Eye (tissue), 1 donor: ENCODE measurements around the gene ANKFN1.
A peak's percentile ranks its signal among the peaks of the same experiment; 100 is the strongest.

Source experiments
- DNase-seq: peaks from one replicate; pipeline ENCODE4 v3.0.0-alpha.2; 2015

ANKFN1 gene

GRCh38 chr17:56445692-56446411, 292.6 kb downstream of the ANKFN1 start:
- no peak for DNase-seq

- DNase-seq: no peak
Measured at GRCh38 chr17:56447171-56447570, 293.9 kb downstream of the ANKFN1 start.

- no peak for DNase-seq
Measured at GRCh38 chr17:56448371-56448770, 295.1 kb downstream of the ANKFN1 start.

GRCh38 chr17:56449176-56449575, 295.9 kb downstream of the ANKFN1 start:
- peak; percentile 8 for DNase-seq

GRCh38 chr17:56451629-56452028, 298.4 kb downstream of the ANKFN1 start:
- DNase-seq: no peak

- no peak for DNase-seq
Measured at GRCh38 chr17:56452461-56452860, 299.2 kb downstream of the ANKFN1 start.

- DNase-seq: no peak
Measured at GRCh38 chr17:56457501-56457900, 304.2 kb downstream of the ANKFN1 start.

- DNase-seq: no peak
Measured at GRCh38 chr17:56465886-56466285, 312.6 kb downstream of the ANKFN1 start.

GRCh38 chr17:56468840-56469239, 315.6 kb downstream of the ANKFN1 start:
- no peak for DNase-seq

- no peak for DNase-seq
Measured at GRCh38 chr17:56471696-56472095, 318.4 kb downstream of the ANKFN1 start.

- DNase-seq: no peak
Measured at GRCh38 chr17:56475116-56475515, 321.8 kb downstream of the ANKFN1 start.

- DNase-seq: peak; percentile 25
Measured at GRCh38 chr17:56478836-56479447, 325.7 kb downstream of the ANKFN1 start.

GRCh38 chr17:56480501-56480900, 327.2 kb downstream of the ANKFN1 start:
- peak; percentile 38 for DNase-seq

GRCh38 chr17:56481659-56482058, 328.4 kb downstream of the ANKFN1 start:
- no peak for DNase-seq

GRCh38 chr17:56482229-56482628, 329.0 kb downstream of the ANKFN1 start:
- DNase-seq: no peak

GRCh38 chr17:56486732-56487131, 333.5 kb downstream of the ANKFN1 start:
- no peak for DNase-seq

- DNase-seq: no peak
Measured at GRCh38 chr17:56488800-56489199, 335.5 kb downstream of the ANKFN1 start.

GRCh38 chr17:56489980-56490379, 336.7 kb downstream of the ANKFN1 start:
- DNase-seq: no peak

GRCh38 chr17:56495556-56495955, 342.3 kb downstream of the ANKFN1 start:
- no peak for DNase-seq

- DNase-seq: no peak
Measured at GRCh38 chr17:56497132-56497531, 343.9 kb downstream of the ANKFN1 start.

GRCh38 chr17:56499799-56500388, 346.6 kb downstream of the ANKFN1 start:
- peak; percentile 42 for DNase-seq

- no peak for DNase-seq
Measured at GRCh38 chr17:56502120-56502654, 348.9 kb downstream of the ANKFN1 start.

GRCh38 chr17:56505154-56505756, 352.0 kb downstream of the ANKFN1 start:
- no peak for DNase-seq

GRCh38 chr17:56506349-56506748, 353.1 kb downstream of the ANKFN1 start:
- no peak for DNase-seq
